Measurements from ENCODE around the gene CASP10. TPM values are rescaled to one million over a fixed set of nuclear protein-coding genes. Genes with fewer than 3 reads are reported as not detected.

Gene CASP10
- total and polyA plus RNA-seq, 2 of the 13 experiments (the other 11 are each of a cell fraction or from before 2014, with no cell fraction given) = 22.2 to 23.8 TPM

DNA sequence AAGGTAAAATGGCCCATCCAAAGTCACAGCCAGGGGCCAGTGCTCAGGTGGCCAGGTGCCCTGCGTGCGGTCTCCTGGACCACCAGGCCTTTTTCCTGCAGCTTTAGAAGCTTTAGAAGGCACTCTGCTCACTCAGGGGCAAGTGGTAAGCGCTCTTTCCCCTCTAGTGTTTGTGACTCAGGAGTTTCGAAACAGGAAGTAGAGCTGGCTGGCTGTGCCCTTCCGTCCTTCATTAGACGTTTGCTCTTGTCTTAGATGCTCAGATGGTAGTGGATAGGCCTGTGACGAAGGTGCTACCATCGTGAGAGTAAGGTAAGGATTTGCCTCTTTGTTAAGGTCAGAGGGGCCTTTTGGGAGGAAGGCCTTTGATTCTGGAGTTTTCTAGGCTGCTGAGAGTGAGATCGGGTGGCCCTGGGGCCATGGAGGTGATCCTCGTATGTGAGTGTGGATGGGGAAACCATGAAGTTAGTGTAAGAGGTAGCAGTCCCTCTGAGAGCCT lies 77.4 kb downstream of the CASP10 start, which contains the start of gene CASP8 (continued):
- TF ChIP-seq, protein P1, sequence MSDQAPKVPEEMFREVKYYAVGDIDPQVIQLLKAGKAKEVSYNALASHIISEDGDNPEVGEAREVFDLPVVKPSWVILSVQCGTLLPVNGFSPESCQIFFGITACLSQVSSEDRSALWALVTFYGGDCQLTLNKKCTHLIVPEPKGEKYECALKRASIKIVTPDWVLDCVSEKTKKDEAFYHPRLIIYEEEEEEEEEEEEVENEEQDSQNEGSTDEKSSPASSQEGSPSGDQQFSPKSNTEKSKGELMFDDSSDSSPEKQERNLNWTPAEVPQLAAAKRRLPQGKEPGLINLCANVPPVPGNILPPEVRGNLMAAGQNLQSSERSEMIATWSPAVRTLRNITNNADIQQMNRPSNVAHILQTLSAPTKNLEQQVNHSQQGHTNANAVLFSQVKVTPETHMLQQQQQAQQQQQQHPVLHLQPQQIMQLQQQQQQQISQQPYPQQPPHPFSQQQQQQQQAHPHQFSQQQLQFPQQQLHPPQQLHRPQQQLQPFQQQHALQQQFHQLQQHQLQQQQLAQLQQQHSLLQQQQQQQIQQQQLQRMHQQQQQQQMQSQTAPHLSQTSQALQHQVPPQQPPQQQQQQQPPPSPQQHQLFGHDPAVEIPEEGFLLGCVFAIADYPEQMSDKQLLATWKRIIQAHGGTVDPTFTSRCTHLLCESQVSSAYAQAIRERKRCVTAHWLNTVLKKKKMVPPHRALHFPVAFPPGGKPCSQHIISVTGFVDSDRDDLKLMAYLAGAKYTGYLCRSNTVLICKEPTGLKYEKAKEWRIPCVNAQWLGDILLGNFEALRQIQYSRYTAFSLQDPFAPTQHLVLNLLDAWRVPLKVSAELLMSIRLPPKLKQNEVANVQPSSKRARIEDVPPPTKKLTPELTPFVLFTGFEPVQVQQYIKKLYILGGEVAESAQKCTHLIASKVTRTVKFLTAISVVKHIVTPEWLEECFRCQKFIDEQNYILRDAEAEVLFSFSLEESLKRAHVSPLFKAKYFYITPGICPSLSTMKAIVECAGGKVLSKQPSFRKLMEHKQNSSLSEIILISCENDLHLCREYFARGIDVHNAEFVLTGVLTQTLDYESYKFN (CRISPR knock-in tag; conservative IDR thresholded peaks at IDR 0.05) = peak; percentile 44
- TF ChIP-seq LCORL (IDR thresholded peaks at IDR 0.05) (no peak), LCORL (CRISPR knock-in tag; IDR thresholded peaks at IDR 0.05) (0 out of 2 replicates have a peak, but pooled peaks have one; percentile 36), ZNF75D (CRISPR knock-in tag; IDR thresholded peaks at IDR 0.05; ENCODE audit: borderline replicate concordance) (no peak), ZNF772 (CRISPR knock-in tag; IDR thresholded peaks at IDR 0.05) (peak; percentile 82), ZFX (CRISPR knock-in tag; IDR thresholded peaks at IDR 0.05; ENCODE audit: low read depth) (0 out of 2 replicates have a peak, but pooled peaks have one; percentile 55), ZNF891 (CRISPR knock-in tag; IDR thresholded peaks at IDR 0.05) (0 out of 2 replicates have a peak, but pooled peaks have one; percentile 41), ZGPAT (CRISPR knock-in tag; IDR thresholded peaks at IDR 0.05) (peak; percentile 17; the same call in 1 of the 2 replicates), NFATC3 (CRISPR knock-in tag; IDR thresholded peaks at IDR 0.05) (0 out of 2 replicates have a peak, but pooled peaks have one; percentile 39), TBX2 (CRISPR knock-in tag; IDR thresholded peaks at IDR 0.05; ENCODE audit: borderline replicate concordance) (0 out of 2 replicates have a peak, but pooled peaks have one; percentile 33), EP300 (IDR thresholded peaks at IDR 0.05; ENCODE audit: low read depth in 2 of 2, low read length in 2 of 2) (peak in 1 of 2 experiments; percentile 42; a peak in 1 of 4 replicates), EP300 (CRISPR knock-in tag; IDR thresholded peaks at IDR 0.05; ENCODE audit: borderline replicate concordance) (no peak), KDM2A (CRISPR knock-in tag; IDR thresholded peaks at IDR 0.05; ENCODE audit: borderline replicate concordance, low read depth) (peak; percentile 30; the same call in 1 of the 2 replicates), POGK (CRISPR knock-in tag; conservative IDR thresholded peaks at IDR 0.05) (0 out of 2 replicates have a peak, but pooled peaks have one; percentile 48), NRL (CRISPR knock-in tag; IDR thresholded peaks at IDR 0.05; ENCODE audit: borderline replicate concordance) (no peak)
- TF ChIP-seq, protein P2, sequence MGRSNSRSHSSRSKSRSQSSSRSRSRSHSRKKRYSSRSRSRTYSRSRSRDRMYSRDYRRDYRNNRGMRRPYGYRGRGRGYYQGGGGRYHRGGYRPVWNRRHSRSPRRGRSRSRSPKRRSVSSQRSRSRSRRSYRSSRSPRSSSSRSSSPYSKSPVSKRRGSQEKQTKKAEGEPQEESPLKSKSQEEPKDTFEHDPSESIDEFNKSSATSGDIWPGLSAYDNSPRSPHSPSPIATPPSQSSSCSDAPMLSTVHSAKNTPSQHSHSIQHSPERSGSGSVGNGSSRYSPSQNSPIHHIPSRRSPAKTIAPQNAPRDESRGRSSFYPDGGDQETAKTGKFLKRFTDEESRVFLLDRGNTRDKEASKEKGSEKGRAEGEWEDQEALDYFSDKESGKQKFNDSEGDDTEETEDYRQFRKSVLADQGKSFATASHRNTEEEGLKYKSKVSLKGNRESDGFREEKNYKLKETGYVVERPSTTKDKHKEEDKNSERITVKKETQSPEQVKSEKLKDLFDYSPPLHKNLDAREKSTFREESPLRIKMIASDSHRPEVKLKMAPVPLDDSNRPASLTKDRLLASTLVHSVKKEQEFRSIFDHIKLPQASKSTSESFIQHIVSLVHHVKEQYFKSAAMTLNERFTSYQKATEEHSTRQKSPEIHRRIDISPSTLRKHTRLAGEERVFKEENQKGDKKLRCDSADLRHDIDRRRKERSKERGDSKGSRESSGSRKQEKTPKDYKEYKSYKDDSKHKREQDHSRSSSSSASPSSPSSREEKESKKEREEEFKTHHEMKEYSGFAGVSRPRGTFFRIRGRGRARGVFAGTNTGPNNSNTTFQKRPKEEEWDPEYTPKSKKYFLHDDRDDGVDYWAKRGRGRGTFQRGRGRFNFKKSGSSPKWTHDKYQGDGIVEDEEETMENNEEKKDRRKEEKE (IDR thresholded peaks at IDR 0.05) = no peak

Measured in HepG2 (cell line).